DND-41 (cell line): ENCODE data around the gene HOXD8.

ENCODE experiments used
- ATAC-seq: fragments of 200-7000 bp; cut with Tn5 transposase; 3 replicates; pipeline ENCODE4 v1.9.1; 2021; ENCODE audit warnings: low read depth; ENCODE audit not compliant: insufficient read depth
- DNase-seq: peaks from one replicate; pipeline ENCODE4 v3.0.0-alpha.2; 2020
- H2AFZ ChIP-seq: 2 replicates; pipeline ENCODE4 v1.6.0; 2012; ENCODE audit warnings: low read depth, low read length
- H3K27ac ChIP-seq: 2 replicates; pipeline ENCODE4 v1.5.1; 2012; ENCODE audit warnings: low read length, inconsistent platforms
- H3K27me3 ChIP-seq: fragments of 200-600 bp; sonication (generic); 2 replicates; pipeline ENCODE4 v1.6.0; 2012; ENCODE audit warnings: low read length, mild to moderate bottlenecking, inconsistent platforms; ENCODE audit not compliant: insufficient read depth, poor library complexity
- H3K36me3 ChIP-seq: 2 replicates; pipeline ENCODE4 v1.5.1; 2012; ENCODE audit warnings: low read length, inconsistent platforms; ENCODE audit not compliant: insufficient read depth
- H3K4me1 ChIP-seq: 2 replicates; pipeline ENCODE4 v1.5.1; 2012; ENCODE audit warnings: mild to moderate bottlenecking, low read length; ENCODE audit not compliant: insufficient read depth
- H3K4me2 ChIP-seq: 2 replicates; pipeline ENCODE4 v1.6.0; 2012; ENCODE audit warnings: mild to moderate bottlenecking, moderate library complexity, low read length, inconsistent platforms; ENCODE audit not compliant: insufficient read depth
- H3K4me3 ChIP-seq, 2 experiments: fragments of 200-600 bp in 1 of 2; shearing (Covaris generic) in 1 of 2; 2 replicates each; pipeline ENCODE4 v1.5.1; 2012 to 2016; ENCODE audit warnings: inconsistent platforms in 2 of 2, low read length in 2 of 2, mild to moderate bottlenecking in 2 of 2, low read depth in 1 of 2, moderate library complexity in 1 of 2
- H3K79me2 ChIP-seq: 2 replicates; pipeline ENCODE4 v1.6.0; 2012; ENCODE audit warnings: low read length, inconsistent platforms; ENCODE audit not compliant: insufficient read depth
- H3K9ac ChIP-seq: 2 replicates; pipeline ENCODE4 v1.6.0; 2012; ENCODE audit warnings: low read depth, mild to moderate bottlenecking, inconsistent platforms, low read length, moderate library complexity
- H3K9me3 ChIP-seq: 2 replicates; pipeline ENCODE4 v1.5.1; 2012; ENCODE audit warnings: low read length, moderate library complexity, mild to moderate bottlenecking, inconsistent platforms; ENCODE audit not compliant: insufficient read depth, severe bottlenecking
- H4K20me1 ChIP-seq: 2 replicates; pipeline ENCODE4 v1.6.0; 2012; ENCODE audit warnings: low read length; ENCODE audit not compliant: insufficient read depth
- EZH2 ChIP-seq: IDR thresholded peaks from 3 replicates; pipeline ENCODE4 v1.6.1; 2012; ENCODE audit warnings: borderline replicate concordance, low read depth, mild to moderate bottlenecking, moderate library complexity, low read length, inconsistent platforms; ENCODE audit not compliant: severe bottlenecking
- TF ChIP-seq, protein P1 (sequence below): IDR thresholded peaks from 2 replicates; pipeline ENCODE4 v1.5.1; 2012; ENCODE audit warnings: borderline replicate concordance, low read length, moderate library complexity, mild to moderate bottlenecking; ENCODE audit not compliant: poor library complexity, severe bottlenecking; ENCODE audit errors: extremely low read depth

HOXD8 gene

DNA sequence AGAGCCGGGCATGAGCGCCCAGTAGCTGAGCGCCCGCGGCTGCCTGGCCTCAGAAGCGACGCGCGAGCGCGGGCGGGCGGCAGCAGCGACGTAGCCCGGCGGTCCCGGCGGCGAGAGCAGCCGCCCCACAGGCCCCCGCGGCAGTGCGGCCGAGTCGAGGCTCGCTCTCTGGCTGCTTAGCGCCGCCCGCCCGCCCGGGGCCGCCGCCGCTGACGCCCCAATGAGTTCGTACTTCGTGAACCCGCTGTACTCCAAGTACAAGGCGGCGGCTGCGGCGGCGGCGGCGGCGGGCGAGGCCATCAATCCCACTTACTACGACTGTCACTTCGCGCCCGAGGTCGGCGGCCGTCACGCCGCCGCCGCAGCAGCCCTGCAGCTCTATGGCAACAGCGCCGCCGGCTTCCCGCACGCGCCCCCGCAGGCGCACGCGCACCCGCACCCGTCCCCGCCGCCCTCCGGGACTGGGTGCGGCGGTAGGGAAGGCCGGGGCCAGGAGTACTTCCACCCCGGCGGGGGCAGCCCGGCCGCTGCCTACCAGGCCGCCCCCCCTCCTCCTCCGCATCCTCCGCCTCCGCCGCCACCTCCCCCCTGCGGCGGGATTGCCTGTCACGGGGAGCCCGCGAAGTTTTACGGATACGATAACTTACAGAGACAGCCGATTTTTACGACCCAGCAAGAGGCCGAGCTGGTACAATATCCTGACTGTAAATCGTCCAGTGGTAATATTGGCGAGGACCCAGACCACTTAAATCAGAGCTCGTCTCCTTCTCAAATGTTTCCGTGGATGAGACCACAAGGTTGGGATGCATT is 847 bp downstream of the HOXD8 start:
- Histone ChIP-seq H3K9ac (no peak overlapping the region), H3K27ac (no peak overlapping the region), H3K36me3 (no peaks in the 10 kb centered on the region), H3K4me3 (no peak overlapping the region), H4K20me1 (no peaks in the 10 kb centered on the region), H3K4me1 (peaks cover 4% of the 10 kb centered on the region; the same call in 1 of the 2 replicates), H2AFZ (no peak overlapping the region), H3K79me2 (no peaks in the 10 kb centered on the region), H3K27me3 (peaks cover 10% of the 10 kb centered on the region), H3K4me2 (no peak overlapping the region), H3K9me3 (no peaks in the 10 kb centered on the region)
- ATAC-seq: no peak
- TF ChIP-seq EZH2: no peak
- TF ChIP-seq, protein P1, sequence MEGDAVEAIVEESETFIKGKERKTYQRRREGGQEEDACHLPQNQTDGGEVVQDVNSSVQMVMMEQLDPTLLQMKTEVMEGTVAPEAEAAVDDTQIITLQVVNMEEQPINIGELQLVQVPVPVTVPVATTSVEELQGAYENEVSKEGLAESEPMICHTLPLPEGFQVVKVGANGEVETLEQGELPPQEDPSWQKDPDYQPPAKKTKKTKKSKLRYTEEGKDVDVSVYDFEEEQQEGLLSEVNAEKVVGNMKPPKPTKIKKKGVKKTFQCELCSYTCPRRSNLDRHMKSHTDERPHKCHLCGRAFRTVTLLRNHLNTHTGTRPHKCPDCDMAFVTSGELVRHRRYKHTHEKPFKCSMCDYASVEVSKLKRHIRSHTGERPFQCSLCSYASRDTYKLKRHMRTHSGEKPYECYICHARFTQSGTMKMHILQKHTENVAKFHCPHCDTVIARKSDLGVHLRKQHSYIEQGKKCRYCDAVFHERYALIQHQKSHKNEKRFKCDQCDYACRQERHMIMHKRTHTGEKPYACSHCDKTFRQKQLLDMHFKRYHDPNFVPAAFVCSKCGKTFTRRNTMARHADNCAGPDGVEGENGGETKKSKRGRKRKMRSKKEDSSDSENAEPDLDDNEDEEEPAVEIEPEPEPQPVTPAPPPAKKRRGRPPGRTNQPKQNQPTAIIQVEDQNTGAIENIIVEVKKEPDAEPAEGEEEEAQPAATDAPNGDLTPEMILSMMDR: no peak
- no peak for DNase-seq

DNA sequence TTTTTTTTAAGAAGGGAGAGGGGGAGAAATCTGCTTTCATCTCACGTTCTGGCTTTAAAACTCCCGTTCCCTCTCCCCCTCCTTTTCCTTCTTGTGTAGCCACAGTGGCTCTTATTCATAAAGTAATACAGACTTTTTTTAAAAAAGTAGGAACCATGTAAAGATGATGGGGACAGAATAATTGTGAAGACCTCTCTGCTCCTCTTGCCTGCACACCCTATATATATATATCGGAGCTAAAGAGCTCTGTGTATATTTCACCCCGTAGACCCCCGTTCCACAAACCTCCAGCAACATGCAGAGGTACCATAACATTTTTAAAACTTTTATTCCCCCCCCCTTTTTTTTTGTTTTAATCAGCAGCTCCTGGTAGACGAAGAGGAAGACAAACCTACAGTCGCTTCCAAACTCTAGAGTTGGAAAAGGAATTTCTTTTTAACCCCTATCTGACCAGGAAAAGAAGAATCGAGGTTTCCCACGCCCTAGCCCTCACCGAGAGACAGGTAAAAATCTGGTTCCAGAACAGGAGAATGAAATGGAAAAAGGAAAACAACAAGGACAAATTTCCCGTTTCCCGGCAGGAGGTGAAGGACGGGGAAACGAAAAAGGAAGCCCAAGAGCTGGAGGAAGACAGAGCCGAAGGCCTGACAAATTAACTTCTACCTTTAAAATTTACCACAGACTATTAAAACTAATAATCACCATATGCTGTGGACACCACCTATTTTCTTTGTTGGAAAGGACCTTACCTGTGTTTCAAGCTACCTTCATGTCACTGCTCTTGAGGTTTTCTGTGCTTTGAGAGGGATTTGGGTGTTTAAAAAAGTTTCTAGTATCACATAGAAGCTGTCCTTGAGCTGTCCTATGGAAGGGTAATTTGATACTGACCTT is 1.7 kb downstream of the HOXD8 start:
- no peak overlapping the region for H3K27ac ChIP-seq
- H3K4me1 ChIP-seq: peaks cover 4% of the 10 kb centered on the region; the same call in 1 of the 2 replicates
- H3K4me3 ChIP-seq: no peak overlapping the region
- no peaks in the 10 kb centered on the region for H4K20me1 ChIP-seq
- no peaks in the 10 kb centered on the region for H3K79me2 ChIP-seq
- TF ChIP-seq, protein P1: no peak
- no peak for TF ChIP-seq EZH2
- H3K36me3 ChIP-seq: no peaks in the 10 kb centered on the region
- H2AFZ ChIP-seq: no peak overlapping the region
- peaks cover 10% of the 10 kb centered on the region for H3K27me3 ChIP-seq
- ATAC-seq: no peak
- no peak for DNase-seq
- no peak overlapping the region for H3K4me2 ChIP-seq
- H3K9me3 ChIP-seq: no peaks in the 10 kb centered on the region
- no peak overlapping the region for H3K9ac ChIP-seq

DNA sequence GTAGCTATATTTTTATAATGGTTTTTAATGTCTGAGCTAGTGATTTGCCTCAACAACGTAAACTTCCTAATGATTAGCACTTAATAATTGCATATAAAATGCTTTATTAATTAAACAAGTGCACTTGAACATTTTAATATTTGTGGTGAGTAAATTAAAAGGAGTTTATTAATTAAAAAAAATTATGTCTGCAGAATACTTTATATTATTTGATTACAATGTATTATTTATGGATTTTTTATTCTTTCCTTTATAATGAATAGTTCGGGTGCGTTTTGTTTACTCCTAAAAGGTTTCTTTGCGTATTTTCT is 2.3 kb downstream of the HOXD8 start:
- H4K20me1 ChIP-seq: no peaks in the 10 kb centered on the region
- no peaks in the 10 kb centered on the region for H3K36me3 ChIP-seq
- DNase-seq (no peak), ATAC-seq (no peak)
- H3K9me3 ChIP-seq: no peaks in the 10 kb centered on the region
- no peak overlapping the region for H3K4me3 ChIP-seq
- no peak overlapping the region for H3K4me2 ChIP-seq
- no peak overlapping the region for H3K9ac ChIP-seq
- TF ChIP-seq, protein P1: no peak
- no peak for TF ChIP-seq EZH2
- H3K79me2 ChIP-seq: no peaks in the 10 kb centered on the region
- no peak overlapping the region for H2AFZ ChIP-seq
- H3K4me1 ChIP-seq: peaks cover 4% of the 10 kb centered on the region; the same call in 1 of the 2 replicates
- no peak overlapping the region for H3K27ac ChIP-seq
- peaks cover 10% of the 10 kb centered on the region for H3K27me3 ChIP-seq
